22Rv1 (cell line): ENCODE measurements around the gene CORO2B.

Experiments used
- ZFX ChIP-seq: fragments of 450-650 bp; IDR thresholded peaks from 2 replicates; pipeline ENCODE4 v1.6.1; 2017; ENCODE audit warnings: antibody characterized with exemption, borderline replicate concordance
- TF ChIP-seq, protein P1 (sequence below): fragments of 450-650 bp; IDR thresholded peaks from 2 replicates; pipeline ENCODE4 v1.5.1; 2017; ENCODE audit warnings: mild to moderate bottlenecking

DNA sequence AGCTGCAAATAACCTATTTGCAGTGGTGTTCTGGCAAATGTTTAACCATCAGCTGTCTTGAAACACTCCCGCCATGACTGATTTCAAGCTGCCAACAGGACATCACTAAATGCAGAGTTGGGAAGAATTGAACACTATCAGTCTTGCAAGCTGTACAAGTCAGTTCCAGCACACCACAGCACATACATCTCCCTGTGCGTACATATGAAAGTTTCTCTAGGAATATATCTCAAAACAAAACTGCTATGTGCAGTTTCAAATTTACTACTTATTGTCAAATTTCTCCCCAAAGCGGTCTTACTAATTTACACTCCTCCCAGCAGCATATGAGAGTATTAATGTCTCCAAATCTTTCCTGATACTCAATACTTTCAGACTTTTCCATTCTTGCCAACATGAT lies 30.4 kb upstream of the CORO2B start:
- TF ChIP-seq, protein P1, sequence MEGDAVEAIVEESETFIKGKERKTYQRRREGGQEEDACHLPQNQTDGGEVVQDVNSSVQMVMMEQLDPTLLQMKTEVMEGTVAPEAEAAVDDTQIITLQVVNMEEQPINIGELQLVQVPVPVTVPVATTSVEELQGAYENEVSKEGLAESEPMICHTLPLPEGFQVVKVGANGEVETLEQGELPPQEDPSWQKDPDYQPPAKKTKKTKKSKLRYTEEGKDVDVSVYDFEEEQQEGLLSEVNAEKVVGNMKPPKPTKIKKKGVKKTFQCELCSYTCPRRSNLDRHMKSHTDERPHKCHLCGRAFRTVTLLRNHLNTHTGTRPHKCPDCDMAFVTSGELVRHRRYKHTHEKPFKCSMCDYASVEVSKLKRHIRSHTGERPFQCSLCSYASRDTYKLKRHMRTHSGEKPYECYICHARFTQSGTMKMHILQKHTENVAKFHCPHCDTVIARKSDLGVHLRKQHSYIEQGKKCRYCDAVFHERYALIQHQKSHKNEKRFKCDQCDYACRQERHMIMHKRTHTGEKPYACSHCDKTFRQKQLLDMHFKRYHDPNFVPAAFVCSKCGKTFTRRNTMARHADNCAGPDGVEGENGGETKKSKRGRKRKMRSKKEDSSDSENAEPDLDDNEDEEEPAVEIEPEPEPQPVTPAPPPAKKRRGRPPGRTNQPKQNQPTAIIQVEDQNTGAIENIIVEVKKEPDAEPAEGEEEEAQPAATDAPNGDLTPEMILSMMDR = no peak
- TF ChIP-seq ZFX = no peak
